ENCODE data around the gene LRRC49.
"Not testable (repeated sequence)": the region's sequence is repeated elsewhere in the genome, so short reads cannot be mapped to it uniquely, and the experiment has no call there.

Gene LRRC49

GRCh38 chr15:70995383-70995970 is 102.9 kb downstream of the LRRC49 start:
- DNase-seq (ENCODE audit: low spot score): no peak

GRCh38 chr15:70998319-70998718 is 105.7 kb downstream of the LRRC49 start:
- no peak for DNase-seq (ENCODE audit: low spot score)

DNA sequence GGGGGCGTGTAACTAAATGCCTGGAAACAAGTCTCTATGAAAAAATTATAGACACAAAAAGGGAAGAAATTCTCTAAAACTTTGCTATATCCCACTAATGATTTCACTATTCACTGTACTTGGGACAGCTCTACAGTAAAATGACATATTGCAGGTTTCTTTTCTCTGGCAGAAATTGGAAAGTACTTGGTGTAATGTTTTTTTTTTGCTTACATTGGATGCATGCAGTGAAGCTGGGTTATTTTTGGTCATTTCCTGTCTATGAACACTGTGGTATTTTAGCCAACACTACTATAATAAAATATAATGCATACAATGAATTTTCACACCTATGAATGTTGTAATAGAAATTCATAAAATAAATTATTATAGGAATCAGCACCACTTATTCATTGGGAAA is 109.7 kb downstream of the LRRC49 start:
- DNase-seq (ENCODE audit: low spot score): no peak

DNA sequence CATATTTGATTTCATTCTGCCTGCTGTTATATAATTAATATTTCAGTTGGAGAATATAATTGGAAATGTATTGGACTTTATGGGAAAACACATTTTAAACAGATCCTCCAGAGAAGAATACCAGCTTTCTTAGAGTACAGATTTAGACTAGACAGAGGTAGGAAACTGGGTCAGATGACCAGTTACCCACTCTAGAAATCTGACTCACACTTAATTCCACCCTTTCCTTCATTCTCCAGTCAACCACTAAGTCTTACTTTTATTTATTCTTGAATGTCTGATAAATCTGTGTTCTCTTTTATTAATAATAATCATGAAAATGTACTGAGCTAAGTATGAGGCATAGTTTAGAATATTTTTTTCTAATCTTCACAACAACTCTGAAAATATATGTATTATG is 110.7 kb downstream of the LRRC49 start:
- no peak for DNase-seq (ENCODE audit: low spot score)

GRCh38 chr15:71004506-71004905 is 111.9 kb downstream of the LRRC49 start:
- DNase-seq (ENCODE audit: low spot score): not testable (repeated sequence)

DNA sequence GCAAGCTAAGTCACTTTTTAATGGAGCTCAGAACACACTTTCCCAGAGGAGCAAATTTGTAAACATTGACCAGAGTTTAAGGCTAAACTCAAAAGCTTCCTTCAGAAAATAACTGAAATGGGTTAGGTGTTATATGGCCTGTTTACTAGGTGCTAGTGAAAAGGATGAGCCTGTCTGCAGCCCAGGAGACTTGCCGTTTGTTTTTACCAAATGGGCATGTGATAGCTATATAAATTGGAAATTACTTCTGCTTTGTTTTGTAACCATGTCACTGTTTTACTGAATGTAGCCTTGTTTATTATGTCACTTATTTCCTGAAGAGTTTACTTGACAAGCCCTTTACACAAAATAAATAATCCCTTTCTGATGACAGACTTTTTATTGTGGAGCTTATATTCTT is 113.3 kb downstream of the LRRC49 start:
- no peak for DNase-seq (ENCODE audit: low spot score)

DNA sequence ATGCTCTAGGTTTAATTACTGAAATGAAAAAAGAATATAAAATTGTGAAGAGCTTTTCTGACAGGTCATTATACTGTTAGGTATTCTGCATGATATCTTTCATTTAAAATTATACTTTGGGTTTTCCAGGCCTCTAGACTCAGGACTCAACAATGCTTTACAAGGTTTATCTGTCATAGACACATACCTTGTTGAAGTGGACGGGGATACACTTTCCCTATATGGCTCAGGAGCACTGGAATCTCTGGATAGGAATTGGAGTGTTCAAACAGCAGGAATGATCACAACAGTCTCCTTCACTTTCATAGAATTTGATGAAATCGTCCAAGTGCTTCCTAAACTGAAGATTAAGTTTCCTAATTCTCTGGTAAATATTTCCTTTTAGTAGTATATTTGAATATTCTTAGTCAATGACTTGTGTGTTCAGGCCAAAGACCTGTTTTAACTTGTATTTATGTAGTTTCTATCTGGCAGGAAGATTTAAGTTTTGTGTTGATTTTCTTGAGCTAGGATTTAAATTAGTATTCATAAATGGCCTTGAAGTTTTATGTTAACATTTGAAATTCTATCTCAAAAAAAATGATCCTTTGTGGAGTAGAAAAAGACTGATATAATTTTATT is 115.7 kb downstream of the LRRC49 start:
- DNase-seq (ENCODE audit: low spot score): no peak

DNA sequence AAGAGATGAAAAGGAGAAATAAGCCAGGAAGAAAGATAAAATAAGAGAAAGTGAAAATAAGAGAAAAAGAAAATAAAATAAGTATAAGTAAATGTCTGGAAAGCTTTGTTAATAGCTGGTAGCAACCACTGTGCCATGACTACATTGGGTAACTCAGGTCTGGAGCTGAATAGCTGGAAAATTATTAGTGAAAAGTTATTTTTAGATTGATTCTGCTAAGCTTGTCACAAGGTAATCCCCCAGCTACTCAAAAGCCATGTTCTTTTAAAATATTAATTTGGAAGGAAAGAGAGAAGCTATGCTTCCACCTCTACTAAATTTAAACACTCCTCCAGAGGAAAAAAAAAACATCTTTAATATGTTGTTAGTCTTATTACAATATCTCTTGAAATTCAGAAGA is 117.8 kb downstream of the LRRC49 start:
- DNase-seq (ENCODE audit: low spot score): no peak

DNA sequence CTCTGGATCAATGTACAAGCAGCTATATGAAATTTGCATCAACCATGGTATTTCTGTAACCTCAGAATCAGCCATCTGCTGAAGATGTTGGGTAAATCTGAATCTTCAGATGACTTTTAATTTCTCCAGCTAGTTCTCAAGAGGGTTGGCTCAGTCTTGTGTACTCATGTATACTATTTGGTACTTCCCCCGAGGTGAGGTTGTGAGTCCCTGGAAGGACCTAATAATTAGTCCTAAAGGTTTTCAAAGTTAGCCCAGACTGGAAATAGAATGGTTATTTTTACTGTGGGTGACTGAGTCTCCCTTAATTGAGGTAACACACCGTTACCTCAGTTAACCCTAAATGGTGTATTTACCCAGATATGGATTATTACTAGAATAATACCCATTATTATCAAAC is 118.4 kb downstream of the LRRC49 start:
- no peak for DNase-seq (ENCODE audit: low spot score)

DNA sequence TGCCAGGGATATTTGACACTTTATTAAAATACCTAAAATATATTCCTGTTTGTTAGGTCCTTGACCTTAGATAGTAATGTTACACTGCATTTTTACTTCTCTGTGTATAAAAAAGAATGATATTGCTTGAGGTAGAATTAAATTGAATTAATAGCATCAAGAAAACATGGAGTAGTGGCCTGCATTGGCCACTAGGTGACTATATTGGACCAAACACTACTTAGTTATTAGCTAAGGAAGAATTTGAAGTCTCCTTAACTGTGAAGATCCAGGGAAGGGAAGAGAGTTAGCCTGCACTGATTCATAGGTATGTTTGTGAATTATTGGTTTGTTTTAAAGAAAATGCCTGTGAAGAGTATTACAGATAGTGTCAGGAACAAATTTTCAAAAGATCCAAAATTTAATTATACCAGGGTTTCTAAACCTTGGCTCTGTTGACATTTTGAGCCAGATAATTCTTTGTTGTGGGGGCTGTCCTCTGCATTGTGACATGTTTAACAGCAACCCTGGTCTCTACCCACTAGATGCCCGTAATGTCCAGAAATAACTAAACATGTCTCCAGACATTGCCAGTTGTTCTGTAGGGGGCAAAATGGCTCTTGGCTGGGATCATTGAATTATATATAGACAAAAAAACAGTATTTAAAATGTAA is 119.0 kb downstream of the LRRC49 start:
- no peak for DNase-seq (ENCODE audit: low spot score)

DNA sequence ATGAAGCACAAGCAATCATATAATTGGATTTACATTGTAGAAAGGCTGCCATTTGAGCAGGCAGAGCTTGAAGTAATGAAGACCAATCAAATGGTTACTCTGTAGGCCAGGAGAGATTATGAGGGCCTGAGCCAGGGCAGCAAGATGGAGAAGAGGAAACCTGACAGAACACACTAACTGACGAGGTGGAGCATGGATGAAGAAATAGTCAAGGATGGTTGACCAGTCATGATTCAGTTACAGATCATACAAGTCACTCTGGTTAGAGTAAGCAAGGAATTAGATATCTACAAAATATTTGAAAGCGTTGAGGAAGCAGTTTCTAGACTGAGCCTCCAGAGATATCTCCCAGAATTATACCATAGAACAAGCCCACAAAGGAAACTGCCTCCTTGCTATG is 120.8 kb downstream of the LRRC49 start:
- no peak for DNase-seq (ENCODE audit: low spot score)

- no peak for DNase-seq (ENCODE audit: low spot score)
These were observed 122.7 kb downstream of the LRRC49 start for GRCh38 chr15:71015342-71015741.

GRCh38 chr15:71031232-71031631 is 138.6 kb downstream of the LRRC49 start:
- not testable (repeated sequence) for DNase-seq (ENCODE audit: low spot score)

GRCh38 chr15:71035478-71035877 is 142.9 kb downstream of the LRRC49 start:
- not testable (repeated sequence) for DNase-seq (ENCODE audit: low spot score)

GRCh38 chr15:71042356-71042922 is 149.8 kb downstream of the LRRC49 start:
- no peak for DNase-seq (ENCODE audit: low spot score)

GRCh38 chr15:71043373-71043772 is 150.7 kb downstream of the LRRC49 start:
- DNase-seq (ENCODE audit: low spot score): no peak

DNA sequence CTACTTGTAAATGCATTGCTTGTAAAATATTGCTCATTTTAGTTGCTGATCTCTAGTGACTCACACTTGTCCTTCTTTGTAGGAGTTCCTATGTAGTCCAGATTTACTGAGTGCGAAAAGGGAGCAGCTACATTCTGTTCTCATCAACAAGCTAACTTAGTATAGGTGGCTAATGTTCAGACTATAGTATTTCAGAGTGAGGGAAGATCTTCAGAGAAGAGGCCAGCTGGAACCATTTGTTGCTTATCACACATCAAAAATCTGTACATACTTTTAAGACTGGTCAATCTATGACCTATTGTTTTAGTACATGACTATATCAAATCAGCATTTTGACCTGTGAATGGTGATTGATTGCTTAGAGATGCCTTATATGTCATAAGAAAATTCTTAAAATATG is 151.4 kb downstream of the LRRC49 start:
- DNase-seq (ENCODE audit: low spot score): no peak

GRCh38 chr15:71046146-71046545 is 153.5 kb downstream of the LRRC49 start:
- DNase-seq (ENCODE audit: low spot score): peak; percentile 8

GRCh38 chr15:71048913-71049675 is 156.5 kb downstream of the LRRC49 start:
- DNase-seq (ENCODE audit: low spot score): no peak

DNA sequence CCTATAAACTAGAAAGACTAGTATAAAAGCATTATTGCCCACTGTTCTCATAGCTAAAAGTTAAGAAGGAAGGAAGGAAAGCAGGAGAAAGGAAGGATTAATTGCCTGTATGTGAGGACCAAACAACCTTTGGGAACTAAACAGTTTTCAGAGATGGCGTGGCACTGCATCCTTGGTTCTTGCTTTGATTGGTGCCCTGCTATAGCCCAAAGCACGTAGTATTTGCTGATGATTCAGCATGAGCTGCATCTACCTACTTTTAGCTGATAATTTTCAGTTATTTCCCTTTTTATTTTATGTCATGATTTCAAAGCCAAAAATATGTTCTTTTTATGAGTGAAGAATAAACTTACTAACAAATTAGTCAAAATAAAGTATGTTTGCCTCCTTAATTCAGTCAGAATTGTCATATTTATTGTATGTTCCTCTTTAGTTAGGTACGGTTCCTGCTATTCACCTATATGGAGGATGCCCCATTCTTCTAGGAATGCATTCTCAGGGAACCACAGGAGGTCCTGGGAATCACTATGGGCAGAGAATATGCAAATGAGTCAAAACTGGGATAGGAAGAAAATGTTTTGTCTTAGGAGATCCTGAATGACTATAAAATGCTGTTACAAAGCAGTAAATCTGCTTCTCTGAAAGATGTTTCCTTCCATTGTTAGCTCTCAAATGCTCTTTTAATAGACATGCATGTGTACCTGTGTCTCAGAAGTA is 157.2 kb downstream of the LRRC49 start:
- DNase-seq (ENCODE audit: low spot score): no peak

DNA sequence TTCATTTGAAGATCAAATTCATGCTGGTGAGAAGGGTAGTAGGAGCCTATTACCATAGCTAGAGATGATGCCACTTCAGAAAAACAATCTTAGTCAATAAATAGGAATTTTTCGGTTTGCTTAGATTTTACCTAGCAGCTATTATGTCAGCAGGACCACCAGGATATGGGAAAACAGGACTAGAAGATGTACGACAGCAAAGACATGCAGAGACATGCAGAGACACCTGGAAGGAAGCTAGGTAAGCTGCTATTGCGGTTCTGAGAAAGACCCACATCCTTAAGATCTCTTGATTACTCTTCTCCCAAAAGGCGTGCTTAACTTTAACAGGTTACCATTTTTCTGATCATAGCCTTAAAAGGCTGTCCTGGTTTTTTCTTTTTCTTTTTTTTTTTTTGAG is 157.8 kb downstream of the LRRC49 start:
- no peak for DNase-seq (ENCODE audit: low spot score)

Data from SK-N-DZ (cell line).